ENCODE results near the gene STEAP3.

The STEAP3 gene

GRCh38 chr2:119197529-119198239 is 25.9 kb upstream of the STEAP3 start:
- DNase-seq (ENCODE audit: low read depth in 1 of 2, low spot score in 1 of 2), result no peak

GRCh38 chr2:119198240-119198840 is 25.3 kb upstream of the STEAP3 start:
- no peak for DNase-seq (ENCODE audit: low read depth in 1 of 2, low spot score in 1 of 2)

- DNase-seq (ENCODE audit: low read depth in 1 of 2, low spot score in 1 of 2), result no peak
Observed at GRCh38 chr2:119201815-119202214, 21.8 kb upstream of the STEAP3 start.

GRCh38 chr2:119202610-119203310 is 20.9 kb upstream of the STEAP3 start:
- no peak for DNase-seq (ENCODE audit: low read depth in 1 of 2, low spot score in 1 of 2)

- no peak for DNase-seq (ENCODE audit: low read depth in 1 of 2, low spot score in 1 of 2)
Observed at GRCh38 chr2:119204525-119204924, 19.1 kb upstream of the STEAP3 start.

GRCh38 chr2:119205001-119205706 is 18.5 kb upstream of the STEAP3 start:
- no peak for DNase-seq (ENCODE audit: low read depth in 1 of 2, low spot score in 1 of 2)

- DNase-seq (ENCODE audit: low read depth in 1 of 2, low spot score in 1 of 2), result no peak
Observed at GRCh38 chr2:119206201-119206600, 17.4 kb upstream of the STEAP3 start.

- no peak for DNase-seq (ENCODE audit: low read depth in 1 of 2, low spot score in 1 of 2)
Observed at GRCh38 chr2:119207447-119207846, 16.2 kb upstream of the STEAP3 start.

- no peak for DNase-seq (ENCODE audit: low read depth in 1 of 2, low spot score in 1 of 2)
Observed at GRCh38 chr2:119208791-119209203, 14.8 kb upstream of the STEAP3 start.

GRCh38 chr2:119212139-119212800 is 11.4 kb upstream of the STEAP3 start:
- no peak for DNase-seq (ENCODE audit: low read depth in 1 of 2, low spot score in 1 of 2)

GRCh38 chr2:119214453-119215037 is 9.1 kb upstream of the STEAP3 start:
- DNase-seq (ENCODE audit: low read depth in 1 of 2, low spot score in 1 of 2), result no peak

- DNase-seq (ENCODE audit: low read depth in 1 of 2, low spot score in 1 of 2), result no peak
Observed at GRCh38 chr2:119216994-119217393, 6.6 kb upstream of the STEAP3 start.

- no peak for DNase-seq (ENCODE audit: low read depth in 1 of 2, low spot score in 1 of 2)
Observed at GRCh38 chr2:119218478-119219064, 5.1 kb upstream of the STEAP3 start.

- no peak for DNase-seq (ENCODE audit: low read depth in 1 of 2, low spot score in 1 of 2)
Observed at GRCh38 chr2:119219873-119220272, 3.8 kb upstream of the STEAP3 start.

GRCh38 chr2:119220720-119221301 is 2.8 kb upstream of the STEAP3 start:
- DNase-seq (ENCODE audit: low read depth in 1 of 2, low spot score in 1 of 2), result no peak

GRCh38 chr2:119221609-119222008 is 2.0 kb upstream of the STEAP3 start:
- DNase-seq (ENCODE audit: low read depth in 1 of 2, low spot score in 1 of 2), result no peak

GRCh38 chr2:119222213-119222612 is 1.4 kb upstream of the STEAP3 start:
- DNase-seq (ENCODE audit: low read depth in 1 of 2, low spot score in 1 of 2), result no peak

GRCh38 chr2:119222863-119223520 is 642 bp upstream of the STEAP3 start:
- DNase-seq (ENCODE audit: low read depth in 1 of 2, low spot score in 1 of 2), result no peak

- DNase-seq (ENCODE audit: low read depth in 1 of 2, low spot score in 1 of 2), result no peak
Observed at GRCh38 chr2:119224391-119225104, 914 bp downstream of the STEAP3 start.

Measured in activated T-helper 1 cell treated with anti-CD3 and anti-CD28 coated beads, Interleukin-2, amount 50 U/mL, for 16 hours (primary cell).